OCI-LY1 (cell line): ENCODE data around the gene NOL8.

Source experiments
- CTCF ChIP-seq: fragments of 200-600 bp; sonication (generic), shearing (Covaris generic); IDR thresholded peaks from 2 replicates; pipeline ENCODE4 v1.5.1; 2017; ENCODE audit warnings: mild to moderate bottlenecking, antibody characterized with exemption, low read length, moderate library complexity, mixed read lengths
- EZH2 ChIP-seq: fragments of 200-600 bp; sonication (generic), shearing (Covaris generic); IDR thresholded peaks from 2 replicates; pipeline ENCODE4 v1.8.0; 2017; ENCODE audit warnings: borderline replicate concordance, mixed run types, mild to moderate bottlenecking, antibody characterized with exemption, low read length, moderate library complexity, mixed read lengths

GRCh38 chr9:92289708-92290390, 35.3 kb downstream of the NOL8 start:
- TF ChIP-seq EZH2 = no peak
- TF ChIP-seq CTCF = no peak
